HG03571 (cell line): Measurements from ENCODE around the gene RAB6A.

ENCODE experiments used
- ATAC-seq: cut with Tn5 transposase; IDR thresholded peaks from one replicate; pipeline ENCODE4 v1.9.1; 2021; ENCODE audit not compliant: unreplicated experiment

RAB6A gene

DNA sequence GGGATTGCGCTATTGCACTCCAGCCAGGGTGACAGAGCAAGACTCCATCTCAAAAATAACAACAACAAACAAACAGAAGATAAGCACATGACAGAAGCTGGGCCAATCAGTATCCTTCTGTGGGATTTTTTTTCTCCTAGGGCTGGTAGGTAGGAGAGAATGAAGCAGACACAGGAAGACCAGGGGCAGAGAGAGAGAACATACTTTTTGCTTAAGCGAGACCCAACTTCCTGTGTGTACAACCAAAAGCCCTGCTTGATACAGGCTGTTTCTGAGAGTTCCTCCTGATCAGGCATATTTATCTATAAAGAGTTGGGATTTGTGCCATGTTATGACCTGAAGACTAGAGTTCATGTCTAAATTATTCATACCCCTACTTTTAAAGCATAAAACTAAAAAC lies 126.9 kb downstream of the RAB6A start:
- ATAC-seq, result no peak

GRCh38 chr11:73632996-73633395 lies 127.9 kb downstream of the RAB6A start:
- no peak for ATAC-seq

GRCh38 chr11:73629907-73630306 lies 131.0 kb downstream of the RAB6A start:
- ATAC-seq, result no peak

DNA sequence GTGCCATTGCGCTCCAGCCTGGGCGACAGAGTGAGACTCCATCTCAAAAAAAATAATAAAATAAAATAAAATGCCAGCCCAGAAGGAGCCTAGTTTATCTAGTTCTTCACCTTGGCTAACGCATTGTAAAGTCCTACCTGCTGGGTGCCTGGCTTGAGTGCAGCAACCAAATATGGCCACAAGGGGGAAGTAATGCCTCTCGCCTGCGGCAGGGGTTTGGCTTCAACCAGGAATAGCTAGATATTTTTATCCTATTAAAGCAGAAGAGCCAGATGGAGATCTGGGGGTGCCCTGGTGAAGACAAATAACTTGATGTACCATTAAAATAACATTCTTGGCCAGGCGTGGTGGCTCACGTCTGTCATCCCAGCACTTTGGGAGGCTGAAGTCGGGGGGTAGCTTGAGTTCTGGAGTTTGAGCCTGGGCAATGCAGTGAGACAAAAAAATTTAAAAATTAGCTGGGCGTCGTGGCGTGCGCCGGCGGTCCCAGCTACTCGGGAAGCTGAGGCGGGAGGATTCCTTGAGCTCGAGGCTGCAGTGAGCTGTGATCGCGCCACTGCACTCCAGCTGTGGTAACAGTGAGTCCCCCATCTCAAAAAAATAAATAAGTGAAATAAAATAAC lies 135.1 kb downstream of the RAB6A start:
- ATAC-seq, result no peak
